ENCODE results near the gene AMPD3. TPM values are rescaled to one million over a fixed set of nuclear protein-coding genes. Genes with fewer than 3 reads are reported as not detected.

The AMPD3 gene
- total RNA-seq, 1 donor from 2014 or later, result 3.0 TPM

DNA sequence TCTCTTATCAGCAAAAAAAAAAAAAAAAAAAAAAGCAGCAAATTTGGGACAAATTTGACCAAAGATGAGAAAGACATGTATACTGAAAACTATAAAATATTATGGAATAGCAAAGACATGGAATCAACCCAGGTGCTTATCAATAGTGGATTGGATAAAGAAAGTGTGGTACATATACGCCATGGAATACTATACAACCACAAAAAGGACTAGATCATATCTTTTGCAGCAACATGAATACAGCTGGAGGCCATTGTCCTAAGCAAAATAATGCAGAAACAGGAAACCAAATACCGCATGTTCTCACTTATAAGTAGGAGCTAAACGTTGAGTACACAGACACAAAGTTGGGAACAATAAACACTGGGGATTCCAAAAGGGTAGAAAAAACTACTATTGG is 87.7 kb downstream of the AMPD3 start:
- no peak overlapping the region for H3K9ac ChIP-seq
- no peak for DNase-seq (ENCODE audit: low spot score)
- H3K27me3 ChIP-seq, result peaks cover 8% of the 10 kb centered on the region
- no peaks in the 10 kb centered on the region for H4K20me1 ChIP-seq (ENCODE audit: low read depth)
- Mint-ChIP-seq H3K4me1 (peaks cover 14% of the 10 kb centered on the region), H3K27me3 (ENCODE audit: insufficient read depth, low read depth) (peaks cover 2% of the 10 kb centered on the region), H3K36me3 (no peaks in the 10 kb centered on the region), H3K9me3 (no peaks in the 10 kb centered on the region), H3K4me3 (no peak overlapping the region), H3K27ac (no peak overlapping the region)
- no peak overlapping the region for H3K4me3 ChIP-seq
- no peak overlapping the region for H2AFZ ChIP-seq (replicated peaks)
- H3K27ac ChIP-seq, result no peak overlapping the region
- H3K4me1 ChIP-seq, result peaks cover 6% of the 10 kb centered on the region
- TF ChIP-seq CTCF (IDR thresholded peaks at IDR 0.05) (no peak), EZH2 (IDR thresholded peaks at IDR 0.05) (no peak), EZH2phosphoT487 (IDR thresholded peaks at IDR 0.05) (no peak)
- no peak overlapping the region for H3K4me2 ChIP-seq
- no peaks in the 10 kb centered on the region for H3F3A ChIP-seq (ENCODE audit: low read depth)
- no peaks in the 10 kb centered on the region for H3K9me3 ChIP-seq (ENCODE audit: low read depth)
- H3K36me3 ChIP-seq, result no peaks in the 10 kb centered on the region
- H3K79me2 ChIP-seq (ENCODE audit: low read depth), result peaks cover 12% of the 10 kb centered on the region

DNA sequence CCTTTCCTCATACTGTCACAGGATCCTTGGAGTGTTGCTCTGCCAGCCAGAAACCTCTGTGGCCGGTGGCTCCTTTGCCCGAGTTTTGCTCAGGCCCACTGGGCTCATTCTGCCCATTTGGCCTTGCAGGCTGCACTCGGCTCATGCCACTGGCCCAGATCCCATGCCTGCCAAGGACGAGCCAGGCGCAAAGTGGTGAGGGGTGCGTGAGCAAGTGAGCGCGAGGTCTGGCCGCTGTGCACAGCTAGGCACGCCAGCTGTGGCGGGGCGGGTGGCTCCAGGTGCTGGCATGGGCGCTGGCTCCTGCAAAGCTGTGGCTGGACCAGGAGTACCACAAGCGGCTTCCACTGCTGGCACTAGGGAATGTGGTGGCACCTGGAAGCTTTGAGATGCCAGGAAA is 88.7 kb downstream of the AMPD3 start:
- Histone ChIP-seq H3K4me2 (no peak overlapping the region), H3K9me3 (ENCODE audit: low read depth) (no peaks in the 10 kb centered on the region), H3K79me2 (ENCODE audit: low read depth) (peaks cover 12% of the 10 kb centered on the region), H2AFZ (replicated peaks) (no peak overlapping the region), H3K36me3 (no peaks in the 10 kb centered on the region), H3K27me3 (peaks cover 8% of the 10 kb centered on the region), H3K4me3 (no peak overlapping the region), H3K27ac (no peak overlapping the region), H4K20me1 (ENCODE audit: low read depth) (no peaks in the 10 kb centered on the region), H3K4me1 (peaks cover 6% of the 10 kb centered on the region), H3K9ac (no peak overlapping the region), H3F3A (ENCODE audit: low read depth) (no peaks in the 10 kb centered on the region)
- DNase-seq (ENCODE audit: low spot score), result no peak
- Mint-ChIP-seq H3K4me3 (no peak overlapping the region), H3K36me3 (no peaks in the 10 kb centered on the region), H3K9me3 (no peaks in the 10 kb centered on the region), H3K4me1 (peaks cover 14% of the 10 kb centered on the region), H3K27me3 (ENCODE audit: insufficient read depth, low read depth) (peaks cover 2% of the 10 kb centered on the region), H3K27ac (no peak overlapping the region)
- no peak for TF ChIP-seq EZH2phosphoT487 (IDR thresholded peaks at IDR 0.05)
- TF ChIP-seq EZH2 (IDR thresholded peaks at IDR 0.05), result no peak
- TF ChIP-seq CTCF (IDR thresholded peaks at IDR 0.05), result no peak

GRCh38 chr11:10544491-10545465 is 89.7 kb downstream of the AMPD3 start:
- no peak overlapping the region for H3K4me2 ChIP-seq

More at GRCh38 chr11:10544491-10545465, 89.7 kb downstream of the AMPD3 start:
- DNase-seq (ENCODE audit: low spot score), result no peak
- Mint-ChIP-seq H3K27ac (no peak overlapping the region), H3K4me1 (peaks cover 12% of the 10 kb centered on the region), H3K9me3 (no peaks in the 10 kb centered on the region), H3K27me3 (ENCODE audit: insufficient read depth, low read depth) (peaks cover 4% of the 10 kb centered on the region), H3K36me3 (no peaks in the 10 kb centered on the region), H3K4me3 (no peak overlapping the region)
- no peaks in the 10 kb centered on the region for H4K20me1 ChIP-seq (ENCODE audit: low read depth)
- H3K27me3 ChIP-seq, result peaks cover 6% of the 10 kb centered on the region
- H3K9ac ChIP-seq, result no peak overlapping the region
- H3K79me2 ChIP-seq (ENCODE audit: low read depth), result peaks cover 6% of the 10 kb centered on the region
- TF ChIP-seq EZH2phosphoT487 (IDR thresholded peaks at IDR 0.05), result no peak
- no peak for TF ChIP-seq CTCF (IDR thresholded peaks at IDR 0.05)
- TF ChIP-seq EZH2 (IDR thresholded peaks at IDR 0.05), result no peak
- no peak overlapping the region for H3K4me3 ChIP-seq
- no peak overlapping the region for H2AFZ ChIP-seq (replicated peaks)
- H3K9me3 ChIP-seq (ENCODE audit: low read depth), result no peaks in the 10 kb centered on the region
- no peaks in the 10 kb centered on the region for H3F3A ChIP-seq (ENCODE audit: low read depth)
- H3K4me1 ChIP-seq, result peaks cover 5% of the 10 kb centered on the region
- no peak overlapping the region for H3K27ac ChIP-seq
- H3K36me3 ChIP-seq, result no peaks in the 10 kb centered on the region

All from neural progenitor cell (in vitro differentiated cells).